H1 (cell line): ENCODE measurements around the gene CDC42BPB. TPM values are rescaled to one million over a fixed set of nuclear protein-coding genes. Genes with fewer than 3 reads are reported as not detected.

Source experiments
- BACH1 ChIP-seq: IDR thresholded peaks from 2 replicates; pipeline ENCODE4 v1.6.1; 2012; ENCODE audit warnings: low read length, improper control_type of control experiment
- BCL11A ChIP-seq, 2 experiments: IDR thresholded peaks; one replicate each; pipeline ENCODE4 v1.6.1; 2011; ENCODE audit warnings: low read depth in 2 of 2, low read length in 2 of 2, mild to moderate bottlenecking in 2 of 2
- polyA plus RNA-seq, 7 experiments: library from polyadenylated mRNA; depleted of rRNA in 3 of 7; stranded (reverse) in 5 of 7; unstranded in 2 of 7; fragments of >200 nt in 5 of 7; fragments of 200-250 nt in 2 of 7; gene quantifications; 1 replicate in 5 of 7; 2 replicates in 1 of 7; 4 replicates in 1 of 7; pipeline versions ENCODE4 v1.2.1 to v1.2.3, GENCODE V29; 2011 to 2013; ENCODE audit warnings: missing spikeins in 2 of 7, mixed read lengths in 2 of 7
- total RNA-seq: library from RNA; stranded (reverse); fragmentation: NEBNext Ultra II Directional; extraction: Animal tissue kit (Norgen Biotek cat#: 25700); gene quantifications from 2 replicates; pipeline ENCODE4 v1.2.1, GENCODE V29; 2021
- TF ChIP-seq, protein P1 (sequence below): IDR thresholded peaks from 2 replicates; pipeline ENCODE4 v1.6.1; 2011; ENCODE audit warnings: low read length, improper control_type of control experiment

The CDC42BPB gene
- total and polyA plus RNA-seq, 2 of the 8 experiments (the other 6 are each of a cell fraction or from before 2014, with no cell fraction given) = 51.2 to 88.2 TPM

DNA sequence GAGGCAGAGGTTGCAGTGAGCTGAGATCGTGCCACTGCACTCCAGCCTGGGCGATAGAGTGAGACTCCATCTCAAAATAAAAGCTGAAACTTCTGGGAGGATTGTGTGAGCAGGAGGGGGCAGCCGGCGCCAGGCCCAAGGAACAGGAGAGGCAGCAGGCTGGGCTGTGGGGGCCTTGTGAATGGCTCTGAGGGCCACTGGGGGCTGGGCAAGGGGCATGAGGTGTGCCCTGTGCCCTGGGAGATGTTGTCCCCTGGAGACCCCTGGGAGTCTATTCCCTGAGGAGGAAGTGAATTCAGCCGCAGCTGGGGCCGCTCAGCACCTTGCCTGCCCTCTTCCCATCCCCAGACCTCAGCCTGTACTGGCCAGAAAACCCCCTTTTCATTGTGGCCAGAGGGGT is 31.6 kb upstream of the CDC42BPB start (continued):
- TF ChIP-seq, protein P1, sequence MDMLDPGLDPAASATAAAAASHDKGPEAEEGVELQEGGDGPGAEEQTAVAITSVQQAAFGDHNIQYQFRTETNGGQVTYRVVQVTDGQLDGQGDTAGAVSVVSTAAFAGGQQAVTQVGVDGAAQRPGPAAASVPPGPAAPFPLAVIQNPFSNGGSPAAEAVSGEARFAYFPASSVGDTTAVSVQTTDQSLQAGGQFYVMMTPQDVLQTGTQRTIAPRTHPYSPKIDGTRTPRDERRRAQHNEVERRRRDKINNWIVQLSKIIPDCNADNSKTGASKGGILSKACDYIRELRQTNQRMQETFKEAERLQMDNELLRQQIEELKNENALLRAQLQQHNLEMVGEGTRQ = no peak
- no peak for TF ChIP-seq BCL11A (IDR thresholded peaks at IDR 0.05; ENCODE audit: low read depth in 2 of 2, low read length in 2 of 2)
- no peak for TF ChIP-seq BACH1
- TF ChIP-seq, all 59 proteins: peak for 0
